HG03575 (cell line): ENCODE data around the gene ST3GAL3.
A peak's percentile ranks its signal among the peaks of the same experiment; 100 is the strongest.

Source experiments
- ATAC-seq: cut with Tn5 transposase; IDR thresholded peaks from one replicate; pipeline ENCODE4 v1.9.1; 2021; ENCODE audit not compliant: unreplicated experiment, insufficient number of reproducible peaks, low FRiP score; ENCODE audit errors: extremely low read depth

ST3GAL3 gene

GRCh38 chr1:43938383-43938782 is 231.0 kb downstream of the ST3GAL3 start:
- no peak for ATAC-seq

GRCh38 chr1:43938892-43939587 is 231.7 kb downstream of the ST3GAL3 start:
- no peak for ATAC-seq

DNA sequence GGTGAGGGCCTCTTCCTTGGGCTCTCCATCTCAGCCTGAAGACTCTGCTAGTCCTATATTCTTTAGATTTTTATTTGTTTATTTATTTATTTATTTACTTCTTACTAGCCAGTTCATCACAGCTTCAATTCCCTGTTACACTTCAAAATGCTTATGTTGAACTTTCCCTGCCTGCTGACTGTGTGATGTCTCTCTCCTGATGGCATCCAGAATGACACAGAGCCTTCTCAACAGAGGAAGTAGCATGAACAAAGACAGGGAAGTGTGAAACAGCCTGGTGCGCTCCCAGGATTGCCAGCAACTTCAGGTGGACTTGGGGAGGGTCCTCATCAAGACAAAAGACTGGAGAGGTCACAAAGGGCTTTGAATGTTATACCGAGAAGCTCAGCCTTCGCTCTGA is 235.1 kb downstream of the ST3GAL3 start:
- no peak for ATAC-seq

GRCh38 chr1:43944860-43945259 is 237.5 kb downstream of the ST3GAL3 start:
- ATAC-seq = no peak

GRCh38 chr1:43945674-43946235 is 238.4 kb downstream of the ST3GAL3 start:
- no peak for ATAC-seq

- peak; percentile 68 for ATAC-seq
These were observed 239.1 kb downstream of the ST3GAL3 start, which contains the start of gene IPO13 for GRCh38 chr1:43946236-43947060. TSS of gene IPO13 (plus strand) at chr1:43946950. CDS start at chr1:43947601, 651 bp downstream.

DNA sequence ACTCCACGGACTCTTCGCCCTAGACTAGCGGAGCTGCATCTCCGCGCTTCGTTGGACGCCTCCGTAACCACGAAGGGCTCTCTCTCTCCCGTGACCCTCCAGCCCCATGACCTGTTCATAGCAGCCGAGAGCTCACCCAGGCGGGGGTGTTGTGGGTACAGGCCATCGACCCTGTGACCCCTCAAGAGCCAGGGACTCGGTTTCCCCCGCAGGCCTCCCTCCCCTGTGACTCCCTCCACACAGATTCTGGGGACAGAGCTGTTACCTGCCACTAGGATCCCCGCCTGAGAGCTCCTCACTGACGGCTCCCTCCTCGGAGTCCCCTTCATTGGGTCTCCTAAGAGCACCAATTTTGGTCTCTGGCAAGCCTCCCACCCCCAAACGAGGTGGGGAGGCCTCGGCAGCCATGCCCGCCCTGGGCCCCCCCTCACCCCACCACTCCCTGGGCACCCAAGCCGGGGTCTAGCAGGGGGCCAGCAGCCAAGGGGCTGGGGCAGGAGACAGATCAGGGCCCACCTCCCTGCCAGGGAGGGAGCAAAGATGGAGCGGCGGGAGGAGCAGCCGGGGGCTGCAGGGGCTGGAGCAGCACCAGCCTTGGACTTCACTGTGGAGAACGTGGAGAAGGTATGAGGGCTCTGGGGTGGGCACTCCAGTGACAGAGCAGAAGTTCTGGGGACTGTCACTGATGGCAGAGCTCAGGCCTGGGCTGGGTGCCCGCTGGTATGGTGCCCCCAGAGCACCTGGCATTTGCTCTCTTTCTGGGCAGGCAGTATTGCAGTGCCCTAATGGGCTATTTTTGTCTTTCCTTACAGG is 239.9 kb downstream of the ST3GAL3 start:
- no peak for ATAC-seq

DNA sequence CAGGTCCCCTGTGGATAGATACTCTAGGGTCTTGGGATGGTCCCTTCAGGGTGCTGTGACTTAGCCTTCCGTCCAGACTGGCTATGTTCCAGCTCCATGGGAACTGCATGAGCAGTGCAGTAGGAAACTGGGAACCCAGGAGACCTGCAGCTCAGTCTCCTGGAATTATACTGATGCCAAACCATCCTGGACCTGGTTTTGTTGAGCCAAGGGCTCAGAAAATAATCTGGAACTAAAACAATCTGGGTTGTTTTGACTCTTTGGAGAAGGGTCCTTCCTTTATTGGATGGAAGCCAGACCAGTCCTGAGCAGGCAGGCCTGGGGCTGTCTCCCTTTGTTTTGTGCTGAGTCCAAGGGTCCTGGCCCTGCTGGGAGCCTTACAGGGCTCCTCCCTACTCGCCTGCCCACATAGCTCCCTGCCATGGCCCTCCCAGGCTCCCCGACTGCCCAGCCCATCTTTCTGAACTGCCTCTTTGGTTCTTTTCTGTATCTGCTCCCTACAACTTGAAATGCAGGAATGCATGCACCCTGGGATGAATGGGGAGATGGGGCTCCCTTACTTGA is 240.6 kb downstream of the ST3GAL3 start:
- no peak for ATAC-seq

DNA sequence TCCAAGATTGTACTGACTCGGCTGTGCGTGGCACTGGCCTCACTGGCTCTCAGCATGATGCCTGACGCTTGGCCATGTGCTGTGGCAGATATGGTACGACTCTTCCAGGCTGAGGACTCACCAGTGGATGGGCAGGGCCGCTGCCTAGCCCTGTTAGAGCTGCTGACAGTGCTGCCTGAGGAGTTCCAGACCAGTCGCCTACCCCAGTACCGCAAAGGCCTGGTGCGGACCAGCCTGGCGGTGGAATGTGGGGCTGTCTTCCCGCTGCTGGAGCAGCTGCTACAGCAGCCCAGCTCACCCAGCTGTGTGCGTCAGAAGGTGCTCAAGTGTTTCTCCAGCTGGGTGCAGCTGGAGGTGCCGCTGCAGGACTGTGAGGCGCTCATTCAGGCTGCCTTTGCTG is 242.3 kb downstream of the ST3GAL3 start:
- no peak for ATAC-seq

GRCh38 chr1:43951021-43951985 is 244.0 kb downstream of the ST3GAL3 start:
- ATAC-seq = no peak

DNA sequence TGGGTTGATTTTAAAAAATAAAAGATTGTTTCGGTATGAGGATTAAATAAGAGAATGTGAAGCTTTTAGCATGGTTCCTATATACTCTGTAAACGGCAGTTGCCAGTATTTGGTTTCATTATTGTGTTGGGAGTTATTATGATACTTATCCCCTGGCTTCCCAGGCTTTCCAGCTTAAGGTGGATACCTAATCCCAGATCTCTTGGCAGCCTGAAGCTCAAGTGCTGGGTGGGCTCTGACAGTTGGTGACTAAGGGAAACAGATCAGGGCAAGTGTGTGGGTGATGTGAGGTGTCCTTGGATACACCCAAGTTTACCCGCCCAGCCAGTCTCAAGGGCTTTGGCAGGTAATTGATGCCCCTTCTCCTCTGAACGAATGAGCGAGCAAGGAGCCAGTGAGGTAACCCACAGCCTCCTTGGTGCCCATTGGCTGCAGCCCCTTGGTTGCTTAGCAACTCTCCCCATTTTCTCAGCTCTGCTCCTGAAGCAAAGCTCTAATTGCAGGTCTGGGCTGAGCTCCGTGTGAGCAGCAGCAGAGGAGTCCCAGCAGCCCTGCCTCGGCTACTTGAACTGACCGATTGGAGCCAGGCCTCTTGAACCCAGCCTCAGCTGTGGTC is 245.5 kb downstream of the ST3GAL3 start:
- ATAC-seq = no peak

GRCh38 chr1:43953361-43953760 is 246.0 kb downstream of the ST3GAL3 start:
- ATAC-seq = no peak

GRCh38 chr1:43954036-43954435 is 246.7 kb downstream of the ST3GAL3 start:
- no peak for ATAC-seq

DNA sequence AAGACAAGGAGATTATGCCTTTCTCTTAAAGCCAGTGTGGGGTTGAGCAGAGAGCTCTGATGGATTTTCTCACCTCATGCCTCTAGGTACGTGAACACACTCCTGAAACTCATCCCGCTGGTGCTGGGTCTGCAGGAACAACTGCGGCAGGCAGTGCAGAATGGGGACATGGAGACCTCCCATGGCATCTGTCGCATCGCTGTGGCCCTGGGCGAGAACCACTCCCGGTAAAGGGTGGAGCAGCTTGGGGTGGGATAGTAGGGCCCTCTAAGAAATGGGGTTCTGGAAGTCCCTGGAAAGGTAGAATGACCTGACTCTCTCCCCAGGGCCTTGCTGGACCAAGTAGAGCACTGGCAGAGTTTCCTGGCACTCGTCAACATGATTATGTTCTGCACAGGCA is 248.9 kb downstream of the ST3GAL3 start:
- no peak for ATAC-seq

GRCh38 chr1:43957407-43958040 is 250.2 kb downstream of the ST3GAL3 start:
- ATAC-seq = no peak

GRCh38 chr1:43958351-43959255 is 251.3 kb downstream of the ST3GAL3 start:
- no peak for ATAC-seq
